Activated T-helper 2 cell treated with anti-CD3 and anti-CD28 coated beads, Interferon-gamma antibody, Interleukin-2, Interleukin-4, amounts not matched to agents 10 μg/mL and 5 μg/mL and 100 μg/mL, durations not matched to agents 14 hours and 24 hours and 36 hours (primary cell): ENCODE measurements around the gene ZNF773. TPM values are rescaled to one million over a fixed set of nuclear protein-coding genes. Genes with fewer than 3 reads are reported as not detected.
A peak's percentile ranks its signal among the peaks of the same experiment; 100 is the strongest.
"Not testable (repeated sequence)": the region's sequence is repeated elsewhere in the genome, so short reads cannot be mapped to it uniquely, and the experiment has no call there.

Experiments
- DNase-seq: peaks from one replicate; pipeline ENCODE4 v3.0.0; 2021; ENCODE audit warnings: low spot score
- H3K27ac Mint-ChIP-seq: one replicate; pipeline ENCODE4 v1.8.0; 2021; ENCODE audit warnings: mixed read lengths
- H3K27me3 Mint-ChIP-seq: one replicate; pipeline ENCODE4 v1.8.0; 2021; ENCODE audit warnings: low read depth, mixed read lengths
- H3K36me3 Mint-ChIP-seq: one replicate; pipeline ENCODE4 v1.8.0; 2021; ENCODE audit warnings: low read depth, mixed read lengths
- H3K4me1 Mint-ChIP-seq: one replicate; pipeline ENCODE4 v1.8.0; 2021; ENCODE audit warnings: low read depth, mixed read lengths
- H3K4me3 Mint-ChIP-seq: one replicate; pipeline ENCODE4 v1.8.0; 2021; ENCODE audit warnings: low read depth, mild to moderate bottlenecking, moderate library complexity, mixed read lengths
- H3K9me3 Mint-ChIP-seq: one replicate; pipeline ENCODE4 v1.8.0; 2021; ENCODE audit warnings: mixed read lengths
- intact Hi-C: fragments of 100-400 bp; cut with micrococcal nuclease; formaldehyde crosslinking; loops from one replicate; pipeline ENCODE4 v1.15.1; 2023
- total RNA-seq: library from RNA; stranded (reverse); gene quantifications from 2 replicates; pipeline ENCODE4 v1.2.3, GENCODE V29; 2022

ZNF773 gene
- total RNA-seq: 4.5 and 6.0 TPM in 2 replicates

GRCh38 chr19:57499680-57500395 lies at the start of gene ZNF773:
ZNF773 (plus strand) TSS chr19:57499938; CDS start chr19:57500081, 143 bp downstream.
- not testable (repeated sequence) for H3K27me3 Mint-ChIP-seq
- H3K4me3 Mint-ChIP-seq: peak within 1 kb of the TSS; percentile 76
- H3K36me3 Mint-ChIP-seq: peaks cover 53% of the 10 kb centered on the region
- intact Hi-C loops: loop anchor here (1.0 kb wide), 1 partner anchor 13 kb away; the partner anchor contains the start of gene ZNF419
- peak; percentile 93 for DNase-seq
- peak within 1 kb of the TSS; percentile 47 for H3K27ac Mint-ChIP-seq
- H3K9me3 Mint-ChIP-seq: peaks cover 60% of the 10 kb centered on the region
- peaks cover 16% of the 10 kb centered on the region for H3K4me1 Mint-ChIP-seq

GRCh38 chr19:57452307-57452706 lies 47.4 kb upstream of the ZNF773 start:
- no peak for DNase-seq
- peaks cover 6% of the 10 kb centered on the region for H3K36me3 Mint-ChIP-seq
- H3K4me3 Mint-ChIP-seq: no peak overlapping the region
- no peaks in the 10 kb centered on the region for H3K27me3 Mint-ChIP-seq
- H3K27ac Mint-ChIP-seq: no peak overlapping the region
- intact Hi-C loops: no loop called here
- H3K4me1 Mint-ChIP-seq: no peaks in the 10 kb centered on the region
- H3K9me3 Mint-ChIP-seq: peaks cover 51% of the 10 kb centered on the region

- H3K27ac Mint-ChIP-seq: no peak overlapping the region
- H3K4me1 Mint-ChIP-seq: no peaks in the 10 kb centered on the region
- H3K4me3 Mint-ChIP-seq: no peak overlapping the region
- H3K9me3 Mint-ChIP-seq: peaks cover 66% of the 10 kb centered on the region
- intact Hi-C loops: no loop called here
- no peak for DNase-seq
- peaks cover 4% of the 10 kb centered on the region for H3K36me3 Mint-ChIP-seq
- H3K27me3 Mint-ChIP-seq: no peaks in the 10 kb centered on the region
Measured at GRCh38 chr19:57465680-57466381, 33.9 kb upstream of the ZNF773 start.

GRCh38 chr19:57466489-57466888 lies 33.2 kb upstream of the ZNF773 start:
- Mint-ChIP-seq H3K4me3 (no peak overlapping the region), H3K27me3 (no peaks in the 10 kb centered on the region), H3K36me3 (peaks cover 3% of the 10 kb centered on the region), H3K9me3 (peaks cover 66% of the 10 kb centered on the region), H3K4me1 (no peaks in the 10 kb centered on the region), H3K27ac (no peak overlapping the region)
- DNase-seq: no peak
- intact Hi-C loops: no loop called here

- intact Hi-C loops: no loop called here
- H3K27me3 Mint-ChIP-seq: no peaks in the 10 kb centered on the region
- H3K4me3 Mint-ChIP-seq: no peak overlapping the region
- DNase-seq: no peak
- H3K27ac Mint-ChIP-seq: no peak overlapping the region
- H3K36me3 Mint-ChIP-seq: peaks cover 48% of the 10 kb centered on the region
- peaks cover 6% of the 10 kb centered on the region for H3K4me1 Mint-ChIP-seq
- H3K9me3 Mint-ChIP-seq: peaks cover 93% of the 10 kb centered on the region
Measured at GRCh38 chr19:57473646-57474045, 26.1 kb upstream of the ZNF773 start.

- peak within 1 kb of the TSS; percentile 83 for H3K4me3 Mint-ChIP-seq
- peaks cover 6% of the 10 kb centered on the region for H3K4me1 Mint-ChIP-seq
- peaks cover 72% of the 10 kb centered on the region for H3K9me3 Mint-ChIP-seq
- peak within 1 kb of the TSS; percentile 84 for H3K27ac Mint-ChIP-seq
- H3K27me3 Mint-ChIP-seq: no peaks in the 10 kb centered on the region
- peak; percentile 80 for DNase-seq
- H3K36me3 Mint-ChIP-seq: peaks cover 45% of the 10 kb centered on the region
- intact Hi-C loops: no loop called here
Measured at GRCh38 chr19:57477191-57478008, 22.3 kb upstream of the ZNF773 start, which contains the start of gene ZNF772. ZNF772 (minus strand) TSS chr19:57477566; CDS start chr19:57477309, 257 bp downstream.

GRCh38 chr19:57487477-57488298 lies 12.1 kb upstream of the ZNF773 start, which contains the start of gene ZNF419:
ZNF419 (plus strand) TSS chr19:57487750; CDS start chr19:57487951, 201 bp downstream.
- DNase-seq: peak; percentile 85
- not testable (repeated sequence) for H3K4me1 Mint-ChIP-seq, H3K27ac Mint-ChIP-seq, H3K27me3 Mint-ChIP-seq
- intact Hi-C loops: loop anchor here (1.0 to 5.0 kb wide), 3 partner anchors 12 to 90 kb away; partner anchors contain the start of genes ZNF416, ZNF549 and ZNF773
- Mint-ChIP-seq H3K4me3 (peak within 1 kb of the TSS; percentile 78), H3K36me3 (peaks cover 43% of the 10 kb centered on the region), H3K9me3 (peaks cover 37% of the 10 kb centered on the region)

- Mint-ChIP-seq H3K9me3 (peaks cover 43% of the 10 kb centered on the region), H3K4me3 (peak overlapping the region; percentile 78), H3K36me3 (peaks cover 49% of the 10 kb centered on the region)
- H3K27ac Mint-ChIP-seq, H3K27me3 Mint-ChIP-seq, DNase-seq, H3K4me1 Mint-ChIP-seq: not testable (repeated sequence)
- intact Hi-C loops: loop anchor here (5.0 kb wide), 2 partner anchors 39 to 89 kb away; partner anchors contain the start of genes ZNF416 and ZNF549
Measured at GRCh38 chr19:57488299-57488644, 11.5 kb upstream of the ZNF773 start.

GRCh38 chr19:57499332-57499679 lies 432 bp upstream of the ZNF773 start:
- DNase-seq, H3K27me3 Mint-ChIP-seq: not testable (repeated sequence)
- Mint-ChIP-seq H3K36me3 (peaks cover 53% of the 10 kb centered on the region), H3K27ac (peak overlapping the region; percentile 47), H3K9me3 (peaks cover 61% of the 10 kb centered on the region), H3K4me3 (peak overlapping the region; percentile 76), H3K4me1 (peaks cover 16% of the 10 kb centered on the region)
- intact Hi-C loops: loop anchor here (1.0 kb wide), 1 partner anchor 12 kb away; the partner anchor contains the start of gene ZNF419

DNA sequence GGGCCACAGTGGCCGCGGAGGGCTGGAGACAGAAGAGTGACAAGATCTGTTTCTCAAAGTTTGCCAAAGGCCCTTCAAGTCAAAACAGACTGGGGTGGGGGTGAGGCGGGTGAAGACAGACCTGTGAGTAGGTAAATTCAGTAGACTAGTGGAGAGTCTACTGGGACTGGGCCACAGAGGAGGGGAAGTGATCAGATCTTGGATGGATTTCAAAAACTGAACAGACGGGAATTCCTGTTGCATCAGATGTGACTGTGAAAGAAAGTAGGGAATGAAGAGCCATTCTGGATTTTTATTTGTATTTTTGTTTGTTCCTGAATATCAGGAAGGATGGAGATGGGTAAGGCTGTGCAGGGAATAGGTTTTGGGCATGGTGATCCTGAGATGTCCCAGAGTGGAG lies 662 bp downstream of the ZNF773 start:
- H3K4me1 Mint-ChIP-seq: peaks cover 16% of the 10 kb centered on the region
- peaks cover 56% of the 10 kb centered on the region for H3K36me3 Mint-ChIP-seq
- intact Hi-C loops, H3K27me3 Mint-ChIP-seq, DNase-seq: not testable (repeated sequence)
- H3K9me3 Mint-ChIP-seq: peaks cover 60% of the 10 kb centered on the region
- peak overlapping the region; percentile 76 for H3K4me3 Mint-ChIP-seq
- peak overlapping the region; percentile 8 for H3K27ac Mint-ChIP-seq

DNA sequence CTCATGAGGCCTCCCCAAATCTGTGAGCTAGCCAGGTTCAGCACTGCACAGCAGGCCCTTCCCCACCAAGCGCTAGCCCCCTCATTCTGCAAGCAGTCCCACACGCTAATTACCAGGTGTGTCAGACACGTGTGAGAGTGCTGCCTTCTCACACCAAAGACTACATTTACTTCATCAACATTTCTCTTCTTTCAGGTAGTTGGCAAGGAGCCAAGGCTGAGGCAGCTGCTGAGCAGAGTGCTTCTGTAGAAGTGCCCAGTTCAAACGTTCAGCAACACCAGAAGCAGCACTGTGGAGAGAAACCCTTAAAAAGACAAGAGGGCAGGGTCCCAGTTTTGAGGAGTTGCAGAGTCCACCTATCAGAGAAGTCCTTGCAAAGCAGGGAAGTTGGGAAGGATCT lies 6.4 kb downstream of the ZNF773 start:
- Mint-ChIP-seq H3K9me3 (peaks cover 71% of the 10 kb centered on the region), H3K36me3 (peaks cover 78% of the 10 kb centered on the region), H3K27ac (no peak overlapping the region), H3K4me3 (no peak overlapping the region), H3K4me1 (peaks cover 2% of the 10 kb centered on the region), H3K27me3 (no peaks in the 10 kb centered on the region)
- DNase-seq: no peak
- intact Hi-C loops: no loop called here

DNA sequence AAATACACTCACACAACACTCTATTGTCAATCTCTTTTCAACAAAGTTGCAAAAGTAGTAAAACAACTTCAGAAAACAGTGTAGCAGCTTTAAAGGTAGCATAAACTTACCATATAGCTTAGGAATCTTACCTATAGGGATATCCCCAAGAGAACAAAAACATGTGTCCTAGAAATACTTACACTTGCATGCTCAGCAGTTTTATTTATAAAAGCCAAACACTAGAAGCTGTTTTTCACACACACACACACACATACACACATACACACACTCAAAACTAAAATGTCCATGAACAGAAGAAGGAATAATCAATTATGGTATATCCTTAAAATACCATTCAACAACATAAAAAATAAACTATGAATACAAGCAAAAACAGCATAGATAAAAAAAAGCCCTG lies 11.7 kb downstream of the ZNF773 start:
- H3K4me1 Mint-ChIP-seq: no peaks in the 10 kb centered on the region
- intact Hi-C loops: no loop called here
- H3K4me3 Mint-ChIP-seq: no peak overlapping the region
- no peaks in the 10 kb centered on the region for H3K27me3 Mint-ChIP-seq
- H3K36me3 Mint-ChIP-seq: peaks cover 60% of the 10 kb centered on the region
- H3K9me3 Mint-ChIP-seq: peaks cover 70% of the 10 kb centered on the region
- H3K27ac Mint-ChIP-seq: no peak overlapping the region
- DNase-seq: no peak
